Smooth muscle cell (in vitro differentiated cells): ENCODE data around the gene POLA2. TPM values are rescaled to one million over a fixed set of nuclear protein-coding genes. Genes with fewer than 3 reads are reported as not detected.
"Not testable (repeated sequence)": the region's sequence is repeated elsewhere in the genome, so short reads cannot be mapped to it uniquely, and the experiment has no call there.

Experiments
- DNase-seq: peaks from one replicate; lab custom pipeline; 2025; ENCODE audit not compliant: unreplicated experiment; lab: John Stamatoyannopoulos, UW
- H2AFZ ChIP-seq: fragments of 200-600 bp; sonication (generic); 2 replicates; pipeline ENCODE4 v1.6.0; 2016; ENCODE audit warnings: antibody characterized with exemption, low read depth, mild to moderate bottlenecking
- H3F3A ChIP-seq: fragments of 200-600 bp; sonication (generic); 2 replicates; pipeline ENCODE4 v1.6.0; 2017; ENCODE audit warnings: antibody characterized with exemption, low read depth
- H3K27ac ChIP-seq: fragments of 200-600 bp; sonication (generic); 2 replicates; pipeline ENCODE4 v1.5.1; 2016; ENCODE audit warnings: low read depth, mild to moderate bottlenecking
- H3K27me3 ChIP-seq: fragments of 200-600 bp; sonication (generic); 2 replicates; pipeline ENCODE4 v1.6.1; 2016; ENCODE audit warnings: low read depth, mild to moderate bottlenecking
- H3K36me3 ChIP-seq: fragments of 200-600 bp; sonication (generic); 2 replicates; pipeline ENCODE4 v1.5.1; 2016; ENCODE audit warnings: low read depth
- H3K4me1 ChIP-seq: fragments of 200-600 bp; sonication (generic); 2 replicates; pipeline ENCODE4 v1.5.1; 2016; ENCODE audit warnings: low read depth
- H3K4me2 ChIP-seq: fragments of 200-600 bp; sonication (generic); 2 replicates; pipeline ENCODE4 v1.6.0; 2016; ENCODE audit warnings: mild to moderate bottlenecking
- H3K4me3 ChIP-seq: fragments of 200-600 bp; sonication (generic); 2 replicates; pipeline ENCODE4 v1.5.1; 2016; ENCODE audit warnings: mild to moderate bottlenecking
- H3K79me2 ChIP-seq: fragments of 200-600 bp; sonication (generic); 2 replicates; pipeline ENCODE4 v1.6.0; 2016; ENCODE audit warnings: low read depth, mild to moderate bottlenecking
- H3K9ac ChIP-seq: fragments of 200-600 bp; sonication (generic); 2 replicates; pipeline ENCODE4 v1.6.0; 2016; ENCODE audit warnings: low read depth
- H3K9me3 ChIP-seq: fragments of 200-600 bp; sonication (generic); replicated peaks from 2 replicates; pipeline ENCODE4 v1.5.1; 2016; ENCODE audit warnings: low read depth
- H4K20me1 ChIP-seq: fragments of 200-600 bp; sonication (generic); 2 replicates; pipeline ENCODE4 v1.6.0; 2016; ENCODE audit warnings: low read depth
- WGBS: methylation state at CpG from one replicate; pipeline ENCODE4 v1.1.7; 2016; ENCODE audit warnings: low lambda C conversion rate; 5-methylcytosine and 5-hydroxymethylcytosine counted together
- polyA plus RNA-seq: library from polyadenylated mRNA; unstranded; fragments of >200 nt; fragmentation: Nextera tagmentation; extraction: Ambion mirVana; gene quantifications from 2 replicates; pipeline ENCODE4 v1.2.1, GENCODE V29; 2016
- total RNA-seq: library from RNA; depleted of rRNA; stranded (reverse); fragments of >200 nt; gene quantifications from 2 replicates; pipeline ENCODE4 v1.2.3, GENCODE V29; 2014
- TF ChIP-seq, protein P1 (sequence below): fragments of 200-600 bp; sonication (generic); IDR thresholded peaks from 2 replicates; pipeline ENCODE4 v1.5.1; 2017; ENCODE audit warnings: borderline replicate concordance, mild to moderate bottlenecking, antibody characterized with exemption; ENCODE audit not compliant: insufficient read depth, poor library complexity, severe bottlenecking

The POLA2 gene
- total and polyA plus RNA-seq, 2 experiments from 2014 or later = 2.5 to 8.4 TPM

DNA sequence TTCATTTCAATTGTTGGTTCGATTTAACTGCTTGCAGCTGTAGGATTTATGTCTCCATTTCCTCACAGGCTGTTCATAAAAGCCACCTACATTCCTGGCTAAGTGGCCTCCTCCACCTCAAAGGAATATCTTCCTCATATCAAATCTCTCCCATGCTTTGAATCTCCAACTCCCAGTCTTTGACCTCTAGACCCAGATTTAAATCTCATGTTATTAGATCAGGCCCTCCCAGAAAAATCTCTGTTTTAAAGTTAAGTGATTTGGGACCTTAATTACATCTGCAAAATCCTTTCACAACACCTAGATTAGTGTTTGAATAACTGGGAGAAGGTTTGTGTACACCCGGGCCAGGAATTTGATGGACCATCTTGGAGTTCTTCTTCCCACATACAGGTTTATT, 33.9 kb upstream of the POLA2 start:
- Histone ChIP-seq H2AFZ (no peak overlapping the region), H3K9me3 (no peaks in the 10 kb centered on the region), H3F3A (no peaks in the 10 kb centered on the region), H3K27me3 (no peaks in the 10 kb centered on the region), H3K36me3 (no peaks in the 10 kb centered on the region), H3K4me1 (peaks cover 11% of the 10 kb centered on the region), H4K20me1 (no peaks in the 10 kb centered on the region), H3K4me2 (no peak overlapping the region), H3K27ac (no peak overlapping the region), H3K4me3 (no peak overlapping the region), H3K9ac (no peak overlapping the region), H3K79me2 (no peaks in the 10 kb centered on the region)
- TF ChIP-seq, protein P1, sequence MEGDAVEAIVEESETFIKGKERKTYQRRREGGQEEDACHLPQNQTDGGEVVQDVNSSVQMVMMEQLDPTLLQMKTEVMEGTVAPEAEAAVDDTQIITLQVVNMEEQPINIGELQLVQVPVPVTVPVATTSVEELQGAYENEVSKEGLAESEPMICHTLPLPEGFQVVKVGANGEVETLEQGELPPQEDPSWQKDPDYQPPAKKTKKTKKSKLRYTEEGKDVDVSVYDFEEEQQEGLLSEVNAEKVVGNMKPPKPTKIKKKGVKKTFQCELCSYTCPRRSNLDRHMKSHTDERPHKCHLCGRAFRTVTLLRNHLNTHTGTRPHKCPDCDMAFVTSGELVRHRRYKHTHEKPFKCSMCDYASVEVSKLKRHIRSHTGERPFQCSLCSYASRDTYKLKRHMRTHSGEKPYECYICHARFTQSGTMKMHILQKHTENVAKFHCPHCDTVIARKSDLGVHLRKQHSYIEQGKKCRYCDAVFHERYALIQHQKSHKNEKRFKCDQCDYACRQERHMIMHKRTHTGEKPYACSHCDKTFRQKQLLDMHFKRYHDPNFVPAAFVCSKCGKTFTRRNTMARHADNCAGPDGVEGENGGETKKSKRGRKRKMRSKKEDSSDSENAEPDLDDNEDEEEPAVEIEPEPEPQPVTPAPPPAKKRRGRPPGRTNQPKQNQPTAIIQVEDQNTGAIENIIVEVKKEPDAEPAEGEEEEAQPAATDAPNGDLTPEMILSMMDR = no peak
- no peak for DNase-seq
- WGBS = 79% methylated on average over 2 of the region's 2 CpGs

DNA sequence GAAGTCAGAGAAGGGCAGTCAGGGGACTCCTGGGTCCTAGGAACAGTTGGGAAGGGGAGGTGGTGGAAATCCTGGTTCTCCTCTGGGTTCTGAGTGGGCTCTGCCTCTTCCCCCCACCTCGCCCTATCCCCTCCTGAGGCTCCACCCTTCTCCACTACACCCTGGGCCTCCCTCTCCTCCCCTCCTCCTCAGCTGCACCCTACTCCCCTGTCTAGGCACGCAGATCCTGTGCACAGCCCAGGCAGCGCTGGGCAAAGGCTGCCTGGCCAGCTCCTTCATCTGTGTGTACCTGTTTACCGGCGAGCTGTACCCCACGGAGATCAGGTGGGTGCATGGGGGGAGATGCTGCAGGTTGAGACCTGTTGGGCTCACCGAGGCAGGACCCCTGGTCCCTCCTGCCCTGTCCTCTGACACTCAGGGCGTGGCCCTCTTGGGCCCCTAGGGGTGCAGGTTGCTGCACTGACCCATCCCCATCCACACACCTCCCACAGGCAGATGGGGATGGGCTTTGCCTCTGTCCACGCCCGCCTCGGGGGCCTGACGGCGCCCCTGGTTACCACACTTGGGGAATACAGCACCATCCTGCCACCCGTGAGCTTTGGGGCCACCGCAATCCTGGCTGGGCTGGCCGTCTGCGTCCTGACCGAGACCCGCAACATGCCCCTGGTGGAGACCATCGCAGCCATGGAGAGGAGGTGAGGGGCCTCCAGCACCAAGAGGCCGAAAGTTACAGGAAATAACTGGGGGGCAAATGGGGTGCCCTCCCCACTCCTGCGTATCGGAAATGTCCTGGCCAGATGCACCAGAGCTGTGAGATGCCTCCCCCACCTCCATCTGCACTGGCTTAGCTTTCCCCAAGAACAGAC, 25.3 kb upstream of the POLA2 start:
- H3F3A ChIP-seq = no peaks in the 10 kb centered on the region
- no peak overlapping the region for H3K9ac ChIP-seq
- H2AFZ ChIP-seq = no peak overlapping the region
- no peaks in the 10 kb centered on the region for H3K79me2 ChIP-seq
- no peak overlapping the region for H3K4me2 ChIP-seq
- DNase-seq = no peak
- no peaks in the 10 kb centered on the region for H3K27me3 ChIP-seq
- H4K20me1 ChIP-seq = no peaks in the 10 kb centered on the region
- H3K9me3 ChIP-seq = no peaks in the 10 kb centered on the region
- 84% methylated on average over 22 of the region's 23 CpGs for WGBS
- no peak overlapping the region for H3K27ac ChIP-seq
- TF ChIP-seq, protein P1 = no peak
- no peaks in the 10 kb centered on the region for H3K36me3 ChIP-seq
- no peak overlapping the region for H3K4me3 ChIP-seq
- H3K4me1 ChIP-seq = no peaks in the 10 kb centered on the region

DNA sequence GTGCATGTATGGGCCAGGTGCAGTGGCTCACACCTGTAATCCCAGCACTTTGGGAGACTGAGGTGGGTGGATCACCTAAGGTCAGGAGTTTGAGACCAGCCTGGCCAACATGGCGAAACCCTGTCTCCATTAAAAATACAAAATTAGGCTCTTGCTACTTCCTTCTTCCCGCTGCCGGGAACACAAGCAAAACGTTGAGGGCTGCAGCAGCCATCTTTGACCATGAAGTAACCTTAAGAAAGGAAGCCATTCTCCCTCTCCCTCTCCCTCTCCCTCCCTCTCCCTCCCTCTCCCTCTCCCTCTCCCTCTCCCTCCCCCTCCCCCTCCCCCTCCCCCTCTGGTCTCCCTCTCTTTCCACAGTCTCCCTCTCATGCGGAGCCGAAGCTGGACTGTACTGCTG, 23.5 kb upstream of the POLA2 start:
- not testable (repeated sequence) for H2AFZ ChIP-seq, DNase-seq, H3K79me2 ChIP-seq, H3K27ac ChIP-seq, H3K4me2 ChIP-seq, H3K9ac ChIP-seq, H4K20me1 ChIP-seq, H3K27me3 ChIP-seq, H3K4me3 ChIP-seq, H3K9me3 ChIP-seq, H3F3A ChIP-seq, H3K36me3 ChIP-seq, H3K4me1 ChIP-seq
- 13% methylated on average over 1 of the region's 6 CpGs for WGBS

- no peak overlapping the region for H3K4me3 ChIP-seq
- no peak overlapping the region for H3K9ac ChIP-seq
- H4K20me1 ChIP-seq = no peaks in the 10 kb centered on the region
- H3K9me3 ChIP-seq = no peaks in the 10 kb centered on the region
- H3K27me3 ChIP-seq = no peaks in the 10 kb centered on the region
- no peak overlapping the region for H2AFZ ChIP-seq
- DNase-seq = no peak
- TF ChIP-seq, protein P1 = no peak
- WGBS = 76% methylated on average over 5 of the region's 5 CpGs
- no peaks in the 10 kb centered on the region for H3K4me1 ChIP-seq
- H3K79me2 ChIP-seq = no peaks in the 10 kb centered on the region
- no peaks in the 10 kb centered on the region for H3K36me3 ChIP-seq
- no peak overlapping the region for H3K4me2 ChIP-seq
- no peak overlapping the region for H3K27ac ChIP-seq
- H3F3A ChIP-seq = no peaks in the 10 kb centered on the region
Measured at GRCh38 chr11:65241134-65241533, 20.6 kb upstream of the POLA2 start.
